Gastroesophageal sphincter (tissue), 4 donors: ENCODE data around the gene ZSWIM1. TPM values are rescaled to one million over a fixed set of nuclear protein-coding genes. Genes with fewer than 3 reads are reported as not detected.

ENCODE experiments used
- ATAC-seq: fragments of 150-250 bp; one replicate; pipeline ENCODE4 v1.9.1; 2016; ENCODE audit warnings: mild to moderate bottlenecking, moderate library complexity
- H3K27ac ChIP-seq, 4 donors: fragments of 200-600 bp; sonication (generic) in 3 of 4; 1 replicate in 3 of 4; 2 replicates in 1 of 4; pipeline ENCODE4 v1.5.1; 2016 to 2019
- H3K27me3 ChIP-seq: fragments of 200-600 bp; sonication (generic); one replicate; pipeline ENCODE4 v1.5.1; 2019
- H3K36me3 ChIP-seq, 2 donors: fragments of 200-600 bp; sonication (generic); one replicate each; pipeline ENCODE4 v1.5.1; 2019; ENCODE audit warnings: control low read depth in 1 of 2
- H3K4me1 ChIP-seq, 3 donors: fragments of 200-600 bp; sonication (generic); 1 replicate in 2 of 3; 2 replicates in 1 of 3; pipeline ENCODE4 v1.5.1; 2016 to 2019; ENCODE audit warnings: control low read depth in 2 of 3
- H3K4me3 ChIP-seq, 2 donors: fragments of 200-600 bp; sonication (generic); one replicate each; pipeline ENCODE4 v1.5.1; 2019; ENCODE audit warnings: mild to moderate bottlenecking in 1 of 2, moderate library complexity in 1 of 2
- H3K9me3 ChIP-seq, 3 donors: fragments of 200-600 bp; sonication (generic); one replicate each; pipeline ENCODE4 v1.5.1; 2017 to 2019; ENCODE audit warnings: control low read depth in 2 of 3
- CTCF ChIP-seq, 4 experiments: fragments of 200-600 bp in 2 of 4; fragments of 450-650 bp in 2 of 4; sonication (generic) in 1 of 4; IDR thresholded peaks; one replicate each; pipeline ENCODE4 v1.5.1; 2017 to 2019; ENCODE audit warnings: antibody characterized with exemption in 4 of 4, mild to moderate bottlenecking in 2 of 4, moderate library complexity in 2 of 4
- EP300 ChIP-seq: sonication (generic); formaldehyde crosslinking; IDR thresholded peaks from one replicate; pipeline ENCODE4 v1.6.1; 2017; ENCODE audit warnings: antibody characterized with exemption, mild to moderate bottlenecking
- POLR2A ChIP-seq, 2 donors: fragments of 450-650 bp; IDR thresholded peaks; one replicate each; pipeline ENCODE4 v1.6.1; 2017; ENCODE audit warnings: antibody characterized with exemption in 2 of 2, mild to moderate bottlenecking in 2 of 2, moderate library complexity in 1 of 2
- POLR2AphosphoS5 ChIP-seq: sonication (generic); formaldehyde crosslinking; IDR thresholded peaks from one replicate; pipeline ENCODE4 v1.6.1; 2017; ENCODE audit warnings: antibody characterized with exemption
- WGBS, 2 donors: methylation state at CpG; one replicate each; pipeline ENCODE4 v1.1.5; 2018; ENCODE audit warnings: low coverage in 1 of 2; 5-methylcytosine and 5-hydroxymethylcytosine counted together
- total RNA-seq, 4 donors: library from RNA; depleted of rRNA; stranded (reverse); fragments of >200 nt; gene quantifications; one replicate each; pipeline ENCODE4 v1.1.0, GENCODE V29; 2016

Gene ZSWIM1
- 10 to 100 TPM in 1 of 4 donors, 1 to 10 TPM in 3; 6.6 to 11.9 (median 9.1) TPM for total RNA-seq

DNA sequence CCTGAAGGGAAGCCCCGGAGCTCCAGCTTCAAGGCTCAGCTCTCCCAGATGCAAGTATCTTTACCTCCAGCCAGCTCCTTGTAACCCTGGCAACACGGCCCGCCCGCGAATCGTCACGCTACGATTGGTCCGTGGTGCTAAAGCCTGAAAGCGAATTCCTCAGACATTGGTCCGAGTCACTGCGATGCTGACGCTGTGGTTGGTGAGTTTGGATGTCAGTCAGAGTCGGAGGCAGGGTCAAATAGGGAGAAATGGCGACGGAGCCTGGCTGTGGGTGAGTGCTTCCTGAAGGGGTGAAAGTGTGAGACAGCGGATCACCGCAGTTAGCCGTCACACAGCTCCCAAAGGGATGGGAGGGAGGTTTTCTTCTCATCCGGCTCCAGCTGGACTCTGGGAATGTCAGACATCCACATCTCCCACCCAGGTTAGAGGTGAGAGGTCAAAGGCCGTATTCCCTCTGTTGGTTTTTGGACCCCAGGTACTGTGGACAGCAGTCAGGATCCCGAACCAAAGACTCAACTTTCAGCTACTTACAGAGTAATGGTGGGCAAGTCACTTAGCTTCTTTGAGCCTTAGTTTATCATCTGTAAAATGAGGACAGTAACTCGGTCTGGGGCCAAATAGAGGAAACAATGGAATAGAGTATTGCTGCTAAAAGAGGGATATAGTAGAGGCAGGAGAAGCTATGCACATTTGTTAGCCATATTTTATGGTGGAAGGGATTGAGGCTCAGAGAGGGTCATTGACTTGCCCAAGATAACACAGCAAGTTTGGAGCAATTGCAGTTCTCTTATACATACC, at the start of gene ZSWIM1:
TSS of gene ZSWIM1 (plus strand) at position 240 of the 801 bp plus-strand sequence. CDS start 1,366 bp downstream, outside the sequence.
- Histone ChIP-seq H3K4me3 (peak within 1 kb of the TSS; percentile 59 to 93), H3K27me3 (no peaks in the 10 kb centered on the region), H3K4me1 (peaks cover 0 to 47% (median 6%) of the 10 kb centered on the region in 3 donors), H3K36me3 (peaks cover 0 to 64% of the 10 kb centered on the region in 2 donors), H3K9me3 (no peaks in the 10 kb centered on the region), H3K27ac (peak within 1 kb of the TSS; percentile 88 to 91 (median 90))
- 0 to 1% methylated on average over 10 to 14 of the region's 23 CpGs for WGBS, 2 donors
- no peak for TF ChIP-seq EP300
- peak; percentile 53 for TF ChIP-seq POLR2A (IDR thresholded peaks at IDR 0.05)
- peak; percentile 67 for TF ChIP-seq POLR2AphosphoS5
- TF ChIP-seq CTCF (IDR thresholded peaks at IDR 0.05), result peak in 1 of 4 experiments; percentile 6
- peak; percentile 99 for ATAC-seq

DNA sequence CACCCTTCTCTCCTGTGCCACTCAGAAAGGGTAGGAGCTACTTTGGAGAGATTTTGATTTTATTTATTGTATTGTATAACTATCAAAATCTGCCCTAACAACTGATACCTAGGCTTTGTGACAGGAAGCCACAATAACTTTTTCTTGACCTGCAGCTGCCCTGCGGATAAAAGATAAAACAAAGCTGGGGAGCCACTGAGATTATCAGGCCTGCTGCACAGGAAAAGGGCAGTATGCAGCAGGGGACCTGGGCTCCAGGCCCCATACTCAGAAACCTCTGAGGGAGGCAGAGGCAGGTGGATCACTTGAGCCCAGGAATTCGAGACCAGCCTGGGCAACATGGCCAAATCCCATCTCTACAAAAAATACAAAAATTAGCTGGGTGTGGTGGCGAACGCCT, 48.4 kb upstream of the ZSWIM1 start:
- WGBS, 2 donors, result 82% methylated on average over 3 of the region's 4 CpGs; no CpG with 5 or more reads in 1 of the 2 donors
- no peaks in the 10 kb centered on the region for H3K9me3 ChIP-seq
- TF ChIP-seq EP300 (no peak), POLR2AphosphoS5 (no peak), CTCF (IDR thresholded peaks at IDR 0.05) (no peak), POLR2A (IDR thresholded peaks at IDR 0.05) (no peak)
- H3K36me3 ChIP-seq, result peaks cover 0 to 4% of the 10 kb centered on the region in 2 donors
- H3K4me3 ChIP-seq, result peak overlapping the region in 1 of 2 donors; percentile 86
- ATAC-seq, result no peak
- H3K27me3 ChIP-seq, result no peaks in the 10 kb centered on the region
- H3K27ac ChIP-seq, result peak overlapping the region; percentile 76 to 97 (median 89)
- peaks cover 5 to 60% (median 25%) of the 10 kb centered on the region in 3 donors for H3K4me1 ChIP-seq

DNA sequence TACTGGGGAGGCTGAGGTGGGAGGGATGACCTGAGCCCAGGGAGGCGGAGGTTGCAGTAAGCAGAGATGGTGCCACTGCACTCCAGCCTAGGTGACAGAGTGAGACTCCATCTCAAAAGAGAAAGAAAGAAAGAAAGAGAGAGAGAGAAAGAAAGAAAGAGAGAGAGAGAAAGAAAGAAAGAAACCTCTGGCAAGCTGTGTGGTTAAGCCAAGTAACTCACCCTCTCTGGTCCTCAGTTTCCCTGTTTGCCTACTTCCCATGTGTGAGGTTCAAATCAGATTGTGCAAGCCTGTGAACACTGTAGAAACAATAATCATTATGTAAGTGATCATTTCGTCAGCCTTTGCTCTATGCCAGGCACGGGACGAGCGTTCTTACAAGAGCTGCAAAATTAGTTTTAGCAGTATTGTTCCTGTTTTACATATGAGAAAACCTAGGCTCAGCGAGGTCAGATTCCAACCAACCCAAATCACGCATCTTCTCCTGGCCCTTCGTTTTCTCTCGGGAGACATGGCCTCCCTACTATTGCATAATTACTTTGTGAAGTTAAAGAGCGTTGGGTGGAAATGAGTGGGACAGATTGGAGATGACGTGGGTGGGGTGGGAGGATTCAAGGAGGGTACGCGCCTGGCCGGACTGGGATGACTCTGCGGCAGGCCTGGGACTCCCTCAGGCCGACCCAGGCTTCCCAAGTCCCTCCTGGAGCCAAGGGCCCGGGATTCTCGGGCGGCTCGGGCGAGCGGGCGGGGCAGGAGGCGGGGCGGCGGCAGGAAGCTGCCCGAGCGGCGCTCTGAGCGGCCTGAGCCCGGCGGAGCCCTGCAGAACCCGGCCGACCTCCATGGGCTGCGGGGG, 47.8 kb upstream of the ZSWIM1 start, which contains the start of gene SNX21:
TSS of gene SNX21 (plus strand) at position 770 of the 853 bp plus-strand sequence. CDS start 121 bp downstream, outside the sequence.
- Histone ChIP-seq H3K4me3 (peak within 1 kb of the TSS; percentile 59 to 86), H3K27ac (peak within 1 kb of the TSS; percentile 76 to 97 (median 89)), H3K27me3 (no peaks in the 10 kb centered on the region), H3K36me3 (peaks cover 0 to 11% of the 10 kb centered on the region in 2 donors), H3K9me3 (no peaks in the 10 kb centered on the region), H3K4me1 (peaks cover 5 to 65% (median 25%) of the 10 kb centered on the region in 3 donors)
- TF ChIP-seq EP300 (no peak), POLR2A (IDR thresholded peaks at IDR 0.05) (peak in 1 of 2 donors; percentile 36), POLR2AphosphoS5 (peak; percentile 77)
- 0 to 2% methylated on average over 6 to 9 of the region's 35 CpGs for WGBS, 2 donors
- peak; percentile 93 for ATAC-seq

- peak overlapping the region; percentile 76 to 97 (median 89) for H3K27ac ChIP-seq
- peak; percentile 78 for ATAC-seq
- peaks cover 5 to 64% (median 25%) of the 10 kb centered on the region in 3 donors for H3K4me1 ChIP-seq
- TF ChIP-seq CTCF (IDR thresholded peaks at IDR 0.05), result no peak
- TF ChIP-seq POLR2A (IDR thresholded peaks at IDR 0.05), result peak in 1 of 2 donors; percentile 21
- TF ChIP-seq POLR2AphosphoS5, result peak; percentile 24
- TF ChIP-seq EP300, result no peak
- H3K9me3 ChIP-seq, result no peaks in the 10 kb centered on the region
- peak overlapping the region; percentile 59 to 86 for H3K4me3 ChIP-seq
- peaks cover 0 to 20% of the 10 kb centered on the region in 2 donors for H3K36me3 ChIP-seq
- whole genome bisulfite sequencing, 2 donors, result 11 to 29% methylated on average over 2 to 8 of the region's 71 CpGs
- no peaks in the 10 kb centered on the region for H3K27me3 ChIP-seq
Observed at GRCh38 chr20:45833883-45834796, 46.9 kb upstream of the ZSWIM1 start.
